ENCODE measurements around the gene UBXN1.
"Not testable (repeated sequence)": the region's sequence is repeated elsewhere in the genome, so short reads cannot be mapped to it uniquely, and the experiment has no call there.

UBXN1 gene

DNA sequence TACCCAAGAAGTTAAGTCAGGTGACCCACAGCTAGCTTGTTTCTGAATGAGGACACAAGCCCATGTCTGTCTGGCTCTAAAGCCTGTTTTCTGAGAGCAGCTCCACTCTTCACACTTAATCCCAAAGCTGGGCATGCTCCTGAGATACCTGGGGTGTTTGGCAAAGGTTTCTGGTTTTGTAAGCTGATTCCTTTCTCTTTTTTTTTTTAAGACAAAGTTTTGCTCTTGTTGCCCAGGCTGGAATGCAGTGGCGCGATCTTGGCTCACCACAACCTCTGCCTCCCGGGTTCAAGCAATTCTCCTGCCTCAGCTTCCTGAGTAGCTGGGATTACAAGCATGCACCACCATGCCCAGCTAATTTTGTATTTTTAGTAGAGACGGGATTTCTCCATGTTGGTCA lies 14.8 kb upstream of the UBXN1 start:
- not testable (repeated sequence) for H3K27ac Mint-ChIP-seq, H3K4me3 Mint-ChIP-seq, H3K27me3 Mint-ChIP-seq, H3K9me3 Mint-ChIP-seq, H3K4me1 Mint-ChIP-seq, ATAC-seq
- peaks cover 34% of the 10 kb centered on the region for H3K36me3 Mint-ChIP-seq

DNA sequence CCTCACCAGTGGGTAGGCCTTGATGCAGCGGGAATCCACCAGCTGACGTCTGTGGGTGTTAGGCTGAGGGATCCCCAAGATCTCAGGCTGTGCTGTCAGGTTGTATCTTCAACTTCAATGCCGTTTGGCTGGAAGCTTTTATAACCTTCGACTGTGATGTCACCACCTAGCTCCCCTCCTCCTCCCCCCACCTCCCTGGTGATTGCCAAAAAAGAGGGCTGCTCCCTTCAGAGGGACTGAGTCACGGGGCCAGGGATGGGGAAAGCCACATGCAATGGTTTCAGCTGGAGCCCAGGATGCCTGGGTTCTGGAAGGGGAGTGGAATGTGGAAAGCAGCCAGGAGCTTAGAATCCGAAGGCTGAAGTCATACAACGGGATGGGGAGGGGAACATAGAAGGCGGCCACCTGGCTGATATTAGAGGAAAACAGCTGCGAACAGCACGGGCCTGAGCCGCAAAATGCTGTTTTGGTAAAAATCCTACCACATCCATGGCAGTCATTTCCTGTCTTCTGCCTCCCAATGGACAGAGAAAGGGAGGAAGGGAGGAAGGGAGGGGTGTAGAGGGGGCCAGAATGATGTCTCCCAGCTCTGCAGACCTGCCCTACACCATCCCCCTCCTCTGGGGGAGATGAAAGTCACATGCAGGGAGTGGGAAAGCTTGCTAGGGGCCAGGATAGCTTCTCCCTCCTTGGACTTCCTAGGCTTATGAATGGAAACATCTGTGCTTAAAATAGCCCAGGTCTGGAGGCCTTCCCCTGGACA lies 10.7 kb upstream of the UBXN1 start, which contains the start of gene LRRN4CL:
LRRN4CL (minus strand) TSS at position 110 of the 763 bp plus-strand sequence. CDS start 1,022 bp downstream, outside the sequence.
- no peak for ATAC-seq
- H3K36me3 Mint-ChIP-seq = peaks cover 30% of the 10 kb centered on the region
- H3K9me3 Mint-ChIP-seq = no peaks in the 10 kb centered on the region
- H3K27ac Mint-ChIP-seq = no peak within 1 kb of the TSS
- H3K4me3 Mint-ChIP-seq = no peak within 1 kb of the TSS
- H3K4me1 Mint-ChIP-seq = peaks cover 3% of the 10 kb centered on the region
- H3K27me3 Mint-ChIP-seq = peaks cover 9% of the 10 kb centered on the region

DNA sequence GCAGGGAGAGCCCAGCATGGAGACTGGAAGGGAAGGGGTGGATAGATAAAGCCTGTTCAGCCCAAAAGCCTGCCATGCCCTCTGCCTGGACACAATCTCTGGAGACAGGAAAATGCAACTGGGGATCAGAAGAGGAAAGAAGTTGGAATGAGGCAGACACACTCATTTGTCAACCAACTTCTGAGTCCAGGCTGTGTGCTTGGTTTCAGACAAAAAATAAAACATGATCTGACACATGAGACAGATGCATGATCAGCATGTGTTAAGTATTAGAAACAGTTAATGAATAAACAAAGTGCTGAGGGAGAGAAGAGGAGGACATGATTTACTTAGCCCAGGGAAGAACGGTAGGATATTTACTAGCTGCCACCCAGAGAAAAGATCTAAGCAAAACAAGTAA lies 9.6 kb upstream of the UBXN1 start:
- Mint-ChIP-seq H3K4me1 (no peaks in the 10 kb centered on the region), H3K36me3 (peaks cover 27% of the 10 kb centered on the region), H3K9me3 (no peaks in the 10 kb centered on the region), H3K27me3 (peaks cover 9% of the 10 kb centered on the region), H3K4me3 (no peak overlapping the region), H3K27ac (no peak overlapping the region)
- ATAC-seq = no peak

DNA sequence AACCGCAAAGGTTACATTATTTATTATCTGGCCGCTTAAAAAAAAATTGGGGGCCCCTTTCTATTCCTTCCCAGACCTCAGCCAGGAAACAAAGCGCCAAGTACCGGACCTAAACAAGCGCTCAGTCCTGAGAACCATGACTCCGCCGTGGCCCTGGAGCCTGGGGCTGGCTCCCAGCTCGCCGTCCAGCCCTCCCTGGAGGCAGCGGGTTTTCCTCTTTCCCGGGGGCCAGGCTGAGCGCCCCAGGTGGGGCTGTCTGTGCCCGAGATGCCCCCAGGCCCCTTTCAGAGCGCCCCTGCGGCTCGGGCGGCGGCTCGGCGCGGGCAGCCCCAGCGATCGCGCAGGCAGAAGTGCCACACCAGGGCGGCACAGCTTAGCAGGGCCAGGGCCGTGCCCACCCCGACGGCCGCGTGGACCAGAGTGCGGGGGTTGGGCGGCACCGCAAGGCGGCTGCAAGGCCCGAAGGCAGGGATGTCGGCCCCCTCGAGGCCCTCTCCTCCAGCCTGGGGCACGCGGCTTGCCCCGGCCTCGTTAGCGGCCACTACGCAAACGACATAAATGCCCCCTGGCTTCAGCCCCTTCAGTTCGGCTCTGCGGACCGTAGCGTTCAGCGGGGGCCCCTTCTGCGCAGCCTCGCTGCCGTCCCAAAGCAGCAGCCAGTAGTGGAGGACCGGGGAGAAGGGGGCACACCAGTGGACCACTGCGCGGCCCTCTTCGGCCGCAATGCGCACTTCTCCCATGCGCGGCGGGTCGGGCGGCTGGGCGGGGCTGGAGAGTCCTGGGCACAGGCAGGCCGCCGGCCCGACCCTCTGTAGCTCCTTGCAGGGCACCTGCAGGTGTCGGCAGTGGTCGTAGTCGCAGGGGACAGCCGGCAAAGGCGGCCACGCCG lies 8.9 kb upstream of the UBXN1 start:
- ATAC-seq = peak; percentile 27
- peaks cover 9% of the 10 kb centered on the region for H3K27me3 Mint-ChIP-seq
- H3K27ac Mint-ChIP-seq = no peak overlapping the region
- H3K4me1 Mint-ChIP-seq = no peaks in the 10 kb centered on the region
- H3K36me3 Mint-ChIP-seq = peaks cover 23% of the 10 kb centered on the region
- H3K9me3 Mint-ChIP-seq = no peaks in the 10 kb centered on the region
- H3K4me3 Mint-ChIP-seq = no peak overlapping the region

DNA sequence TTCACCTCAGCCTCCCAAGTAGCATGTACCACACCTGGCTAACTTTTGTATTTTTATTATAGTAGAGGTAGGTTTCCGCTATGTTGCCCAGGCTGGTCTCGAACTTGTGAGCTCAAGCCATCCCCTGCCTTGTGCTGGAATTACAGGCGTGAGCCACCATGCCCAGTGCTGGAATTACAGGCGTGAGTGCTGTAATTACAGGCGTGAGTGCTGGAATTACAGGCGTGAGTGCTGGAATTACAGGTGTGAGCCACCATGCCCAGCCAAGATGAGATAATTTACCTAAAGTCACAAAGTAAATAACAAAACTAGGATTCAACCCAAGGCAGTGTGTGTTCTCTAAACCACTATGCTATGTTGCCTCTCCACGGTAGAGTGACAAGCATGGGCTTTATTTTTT lies 3.6 kb upstream of the UBXN1 start:
- H3K27ac Mint-ChIP-seq = no peak overlapping the region
- H3K9me3 Mint-ChIP-seq = no peaks in the 10 kb centered on the region
- peaks cover 7% of the 10 kb centered on the region for H3K36me3 Mint-ChIP-seq
- peaks cover 25% of the 10 kb centered on the region for H3K4me1 Mint-ChIP-seq
- no peak for ATAC-seq
- H3K27me3 Mint-ChIP-seq = no peaks in the 10 kb centered on the region
- no peak overlapping the region for H3K4me3 Mint-ChIP-seq

DNA sequence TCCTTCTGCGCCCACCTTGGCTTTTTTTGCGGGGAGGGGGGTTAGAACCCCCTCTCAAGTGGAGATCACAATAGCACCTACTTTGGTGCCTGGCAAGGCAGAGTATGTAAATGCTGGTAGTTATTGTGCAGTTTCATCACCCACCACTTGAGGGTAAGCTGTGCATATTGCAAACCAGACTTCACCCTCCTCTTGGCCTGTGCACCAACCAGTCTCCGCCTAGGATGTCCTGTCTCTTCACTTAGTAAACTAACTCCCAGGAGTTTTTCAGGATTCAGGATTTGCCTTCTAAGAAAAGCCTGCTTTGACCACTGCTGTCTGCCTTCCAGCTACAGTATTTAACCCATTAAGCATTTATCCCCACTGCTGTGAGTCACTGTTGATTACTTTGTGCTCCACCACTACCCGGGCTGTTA lies 2.0 kb upstream of the UBXN1 start:
- Mint-ChIP-seq H3K4me3 (no peak overlapping the region), H3K9me3 (no peaks in the 10 kb centered on the region), H3K27me3 (no peaks in the 10 kb centered on the region), H3K27ac (peak overlapping the region; percentile 71), H3K4me1 (peaks cover 40% of the 10 kb centered on the region), H3K36me3 (peaks cover 23% of the 10 kb centered on the region)
- peak; percentile 82 for ATAC-seq

DNA sequence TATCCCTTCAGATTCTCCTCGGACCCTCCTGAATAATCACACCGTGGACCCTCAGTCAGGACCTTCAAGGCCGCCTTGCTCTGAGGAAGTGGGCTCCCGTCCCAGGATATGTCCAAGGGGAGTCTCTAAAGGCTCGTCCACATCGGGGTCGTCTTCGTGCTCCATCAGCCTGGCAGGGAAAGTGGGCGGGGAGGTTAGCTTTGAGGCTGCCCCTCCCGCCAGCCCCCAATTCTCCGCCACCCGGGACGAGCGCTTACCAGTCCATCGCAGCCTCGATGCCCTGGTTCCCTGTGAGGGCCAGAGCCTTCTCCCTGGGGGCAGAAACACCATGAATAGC lies 472 bp downstream of the UBXN1 start:
- Mint-ChIP-seq H3K36me3 (peaks cover 29% of the 10 kb centered on the region), H3K27ac (peak overlapping the region; percentile 96), H3K27me3 (no peaks in the 10 kb centered on the region), H3K4me1 (peaks cover 47% of the 10 kb centered on the region), H3K4me3 (peak overlapping the region; percentile 81), H3K9me3 (no peaks in the 10 kb centered on the region)
- ATAC-seq = peak; percentile 3

DNA sequence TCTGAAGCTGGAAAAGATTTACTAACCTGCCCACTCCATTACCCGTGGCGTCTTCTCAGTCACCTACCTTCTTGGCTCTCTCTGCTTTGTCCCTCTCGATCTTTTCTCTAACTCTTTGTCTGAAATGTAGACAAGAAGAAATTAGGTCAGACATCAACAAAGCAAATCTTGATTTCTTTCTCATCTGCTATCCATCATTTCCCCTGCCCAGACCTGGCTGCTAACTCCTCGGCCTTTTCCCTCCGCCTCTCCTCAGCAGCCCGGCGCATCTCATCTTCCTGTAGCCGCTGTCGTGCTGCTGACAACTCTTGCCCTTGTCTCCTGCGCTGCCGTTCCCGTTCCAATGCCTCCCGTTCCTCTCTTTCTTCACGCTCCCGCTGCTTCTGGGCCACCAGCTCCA lies 1.2 kb downstream of the UBXN1 start:
- ATAC-seq = no peak
- H3K27me3 Mint-ChIP-seq = no peaks in the 10 kb centered on the region
- peak overlapping the region; percentile 96 for H3K27ac Mint-ChIP-seq
- H3K36me3 Mint-ChIP-seq = peaks cover 29% of the 10 kb centered on the region
- peak overlapping the region; percentile 81 for H3K4me3 Mint-ChIP-seq
- H3K4me1 Mint-ChIP-seq = peaks cover 51% of the 10 kb centered on the region
- no peaks in the 10 kb centered on the region for H3K9me3 Mint-ChIP-seq

DNA sequence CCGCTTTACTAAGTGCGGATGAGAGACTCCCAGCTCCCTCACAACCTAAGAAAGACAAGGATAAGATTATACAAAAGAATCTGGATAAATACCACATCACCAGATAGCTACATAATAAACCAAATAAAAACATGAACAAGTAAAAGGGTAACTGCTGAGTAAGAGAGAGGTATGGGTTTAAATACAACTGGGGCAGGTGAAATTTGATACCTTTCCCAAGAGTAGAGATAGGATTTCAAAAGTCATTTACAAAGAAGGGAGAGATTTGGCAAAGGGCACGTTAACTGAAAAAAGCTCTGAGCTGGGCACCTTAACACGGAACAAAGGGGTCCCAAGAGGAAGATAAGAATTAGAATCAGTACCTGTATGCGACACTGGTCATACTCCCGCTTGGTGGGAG lies 1.7 kb downstream of the UBXN1 start:
- Mint-ChIP-seq H3K4me3 (peak overlapping the region; percentile 25), H3K27ac (peak overlapping the region; percentile 55), H3K27me3 (no peaks in the 10 kb centered on the region), H3K36me3 (peaks cover 29% of the 10 kb centered on the region), H3K4me1 (peaks cover 56% of the 10 kb centered on the region), H3K9me3 (no peaks in the 10 kb centered on the region)
- ATAC-seq = no peak

DNA sequence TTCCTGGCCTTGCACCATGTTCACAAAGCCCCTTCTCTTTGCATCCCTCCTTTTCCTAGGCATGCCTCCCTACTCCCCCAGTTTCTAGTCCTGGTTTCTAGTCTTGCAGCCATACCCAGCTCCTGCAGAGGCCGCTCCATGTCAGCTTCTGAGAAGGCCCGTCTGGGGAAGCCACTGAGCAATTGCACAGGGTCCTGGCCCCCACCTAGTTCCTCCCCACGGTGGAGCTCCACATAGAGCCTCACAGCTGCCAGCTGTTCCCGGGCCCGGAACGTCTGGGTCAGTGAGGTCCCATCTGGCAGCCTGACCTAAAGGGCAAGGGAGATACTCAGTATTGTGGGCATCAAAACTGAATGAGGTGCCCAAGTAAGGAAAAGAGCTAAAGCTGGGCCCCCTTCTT lies 2.2 kb downstream of the UBXN1 start:
- Mint-ChIP-seq H3K27me3 (no peaks in the 10 kb centered on the region), H3K27ac (peak overlapping the region; percentile 55), H3K36me3 (peaks cover 29% of the 10 kb centered on the region), H3K4me1 (peaks cover 56% of the 10 kb centered on the region), H3K4me3 (peak overlapping the region; percentile 25), H3K9me3 (no peaks in the 10 kb centered on the region)
- ATAC-seq = no peak

DNA sequence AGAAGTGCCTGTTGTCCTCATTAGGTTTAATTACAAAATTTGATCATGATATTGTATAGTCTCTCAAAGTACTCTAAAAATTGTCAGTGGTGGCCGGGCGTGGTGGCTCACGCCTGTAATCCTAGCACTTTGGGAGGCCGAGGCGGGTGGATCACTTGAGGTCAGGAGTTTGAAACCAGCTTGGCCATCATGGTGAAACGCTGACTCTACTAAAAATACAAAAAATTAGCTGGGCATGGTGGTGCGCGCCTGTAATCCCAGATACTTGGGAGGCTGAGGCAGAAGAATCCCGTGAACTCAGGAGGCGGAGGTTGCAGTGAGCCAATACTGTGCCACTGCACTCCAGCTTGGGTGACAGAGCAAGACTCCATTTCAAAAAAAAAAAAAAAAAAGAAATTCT lies 3.5 kb downstream of the UBXN1 start:
- H3K27ac Mint-ChIP-seq, H3K9me3 Mint-ChIP-seq, ATAC-seq, H3K4me3 Mint-ChIP-seq, H3K27me3 Mint-ChIP-seq: not testable (repeated sequence)
- peaks cover 57% of the 10 kb centered on the region for H3K4me1 Mint-ChIP-seq
- H3K36me3 Mint-ChIP-seq = peaks cover 29% of the 10 kb centered on the region

DNA sequence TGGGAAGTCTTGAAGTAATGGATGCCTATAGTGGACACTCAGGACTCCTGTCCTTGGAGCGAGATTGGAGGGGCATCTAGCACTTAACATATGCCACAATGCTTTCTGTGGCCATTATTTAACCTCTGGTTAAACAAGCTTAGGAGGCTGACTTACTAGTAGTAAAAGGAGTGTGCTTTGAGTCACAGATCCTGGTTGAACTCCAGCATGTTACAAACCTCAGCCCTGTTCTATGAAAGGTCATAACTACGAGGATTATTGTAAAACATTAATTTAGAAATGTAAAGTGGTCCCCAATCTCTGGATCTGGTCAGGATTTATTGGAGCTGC lies 5.7 kb downstream of the UBXN1 start:
- H3K4me1 Mint-ChIP-seq = peaks cover 63% of the 10 kb centered on the region
- H3K36me3 Mint-ChIP-seq = peaks cover 34% of the 10 kb centered on the region
- H3K9me3 Mint-ChIP-seq = no peaks in the 10 kb centered on the region

DNA sequence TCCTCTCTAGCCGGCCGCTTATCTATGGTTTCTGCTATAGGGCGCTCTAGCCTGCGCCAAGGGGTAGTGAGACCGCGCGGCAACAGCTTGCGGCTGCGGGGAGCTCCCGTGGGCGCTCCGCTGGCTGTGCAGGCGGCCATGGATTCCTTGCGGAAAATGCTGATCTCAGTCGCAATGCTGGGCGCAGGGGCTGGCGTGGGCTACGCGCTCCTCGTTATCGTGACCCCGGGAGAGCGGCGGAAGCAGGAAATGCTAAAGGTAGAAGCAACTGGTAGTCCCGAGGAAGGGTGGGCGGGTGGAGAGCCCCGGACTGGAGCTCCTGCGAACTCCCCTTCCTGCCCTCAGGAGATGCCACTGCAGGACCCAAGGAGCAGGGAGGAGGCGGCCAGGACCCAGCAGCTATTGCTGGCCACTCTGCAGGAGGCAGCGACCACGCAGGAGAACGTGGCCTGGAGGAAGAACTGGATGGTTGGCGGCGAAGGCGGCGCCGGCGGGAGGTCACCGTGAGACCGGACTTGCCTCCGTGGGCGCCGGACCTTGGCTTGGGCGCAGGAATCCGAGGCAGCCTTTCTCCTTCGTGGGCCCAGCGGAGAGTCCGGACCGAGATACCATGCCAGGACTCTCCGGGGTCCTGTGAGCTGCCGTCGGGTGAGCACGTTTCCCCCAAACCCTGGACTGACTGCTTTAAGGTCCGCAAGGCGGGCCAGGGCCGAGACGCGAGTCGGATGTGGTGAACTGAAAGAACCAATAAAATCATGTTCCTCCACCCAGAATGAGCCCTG lies 7.1 kb downstream of the UBXN1 start, which contains the start of the genes LBHD1 and UQCC3:
LBHD1 (minus strand) TSS at position 660 of the 782 bp plus-strand sequence. CDS start 2,236 bp downstream, outside the sequence.
UQCC3 (plus strand) TSS at position 66 of the 782 bp plus-strand sequence; CDS start at position 139, 73 bp downstream.
- Mint-ChIP-seq H3K36me3 (peaks cover 28% of the 10 kb centered on the region), H3K9me3 (no peaks in the 10 kb centered on the region), H3K27ac (peak within 1 kb of the TSS; percentile 94), H3K27me3 (no peaks in the 10 kb centered on the region), H3K4me3 (peak within 1 kb of the TSS; percentile 98), H3K4me1 (peaks cover 59% of the 10 kb centered on the region)
- peak; percentile 91 for ATAC-seq

More for the DNA sequence above, 5.7 kb downstream of the UBXN1 start:
- Mint-ChIP-seq H3K27ac (no peak overlapping the region), H3K4me3 (peak overlapping the region; percentile 98), H3K27me3 (no peaks in the 10 kb centered on the region)
- ATAC-seq = no peak

DNA sequence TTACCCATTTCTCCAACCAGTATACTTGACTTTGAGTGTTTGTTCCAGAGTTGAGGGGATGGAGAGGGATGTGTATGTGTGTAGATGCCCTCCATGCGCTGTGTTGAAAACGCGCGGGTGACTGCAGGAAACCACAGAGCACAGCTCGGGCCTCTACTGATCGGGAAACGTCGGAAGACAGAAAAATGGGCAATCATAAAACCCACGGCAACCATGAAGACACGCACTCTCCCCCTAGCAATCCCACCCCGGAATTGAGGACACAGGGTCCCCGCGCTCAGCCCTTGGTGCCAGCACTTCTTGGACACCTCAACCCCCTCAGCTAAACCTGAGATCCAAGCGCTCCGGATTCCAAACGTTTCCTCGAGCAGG lies 7.7 kb downstream of the UBXN1 start:
- H3K36me3 Mint-ChIP-seq = peaks cover 28% of the 10 kb centered on the region
- peak; percentile 6 for ATAC-seq
- H3K4me1 Mint-ChIP-seq = peaks cover 59% of the 10 kb centered on the region

More for the DNA sequence above, 7.7 kb downstream of the UBXN1 start:
- Mint-ChIP-seq H3K27me3 (no peaks in the 10 kb centered on the region), H3K4me3 (peak overlapping the region; percentile 98), H3K9me3 (no peaks in the 10 kb centered on the region), H3K27ac (peak overlapping the region; percentile 94)
